ENCODE measurements around the gene PDCD10.

PDCD10 gene

GRCh38 chr3:167783781-167784180 lies 49.1 kb upstream of the PDCD10 start (continued):
- TF ChIP-seq, protein P1, sequence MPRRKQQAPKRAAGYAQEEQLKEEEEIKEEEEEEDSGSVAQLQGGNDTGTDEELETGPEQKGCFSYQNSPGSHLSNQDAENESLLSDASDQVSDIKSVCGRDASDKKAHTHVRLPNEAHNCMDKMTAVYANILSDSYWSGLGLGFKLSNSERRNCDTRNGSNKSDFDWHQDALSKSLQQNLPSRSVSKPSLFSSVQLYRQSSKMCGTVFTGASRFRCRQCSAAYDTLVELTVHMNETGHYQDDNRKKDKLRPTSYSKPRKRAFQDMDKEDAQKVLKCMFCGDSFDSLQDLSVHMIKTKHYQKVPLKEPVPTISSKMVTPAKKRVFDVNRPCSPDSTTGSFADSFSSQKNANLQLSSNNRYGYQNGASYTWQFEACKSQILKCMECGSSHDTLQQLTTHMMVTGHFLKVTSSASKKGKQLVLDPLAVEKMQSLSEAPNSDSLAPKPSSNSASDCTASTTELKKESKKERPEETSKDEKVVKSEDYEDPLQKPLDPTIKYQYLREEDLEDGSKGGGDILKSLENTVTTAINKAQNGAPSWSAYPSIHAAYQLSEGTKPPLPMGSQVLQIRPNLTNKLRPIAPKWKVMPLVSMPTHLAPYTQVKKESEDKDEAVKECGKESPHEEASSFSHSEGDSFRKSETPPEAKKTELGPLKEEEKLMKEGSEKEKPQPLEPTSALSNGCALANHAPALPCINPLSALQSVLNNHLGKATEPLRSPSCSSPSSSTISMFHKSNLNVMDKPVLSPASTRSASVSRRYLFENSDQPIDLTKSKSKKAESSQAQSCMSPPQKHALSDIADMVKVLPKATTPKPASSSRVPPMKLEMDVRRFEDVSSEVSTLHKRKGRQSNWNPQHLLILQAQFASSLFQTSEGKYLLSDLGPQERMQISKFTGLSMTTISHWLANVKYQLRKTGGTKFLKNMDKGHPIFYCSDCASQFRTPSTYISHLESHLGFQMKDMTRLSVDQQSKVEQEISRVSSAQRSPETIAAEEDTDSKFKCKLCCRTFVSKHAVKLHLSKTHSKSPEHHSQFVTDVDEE (CRISPR knock-in tag; IDR thresholded peaks at IDR 0.05): no peak
- TF ChIP-seq ZFP3 (CRISPR knock-in tag; IDR thresholded peaks at IDR 0.05) (no peak), GLIS3 (CRISPR knock-in tag; IDR thresholded peaks at IDR 0.05) (no peak), PATZ1 (CRISPR knock-in tag; IDR thresholded peaks at IDR 0.05; ENCODE audit: borderline replicate concordance) (no peak), ZFP30 (CRISPR knock-in tag; IDR thresholded peaks at IDR 0.05) (no peak)
- TF ChIP-seq, protein P2, sequence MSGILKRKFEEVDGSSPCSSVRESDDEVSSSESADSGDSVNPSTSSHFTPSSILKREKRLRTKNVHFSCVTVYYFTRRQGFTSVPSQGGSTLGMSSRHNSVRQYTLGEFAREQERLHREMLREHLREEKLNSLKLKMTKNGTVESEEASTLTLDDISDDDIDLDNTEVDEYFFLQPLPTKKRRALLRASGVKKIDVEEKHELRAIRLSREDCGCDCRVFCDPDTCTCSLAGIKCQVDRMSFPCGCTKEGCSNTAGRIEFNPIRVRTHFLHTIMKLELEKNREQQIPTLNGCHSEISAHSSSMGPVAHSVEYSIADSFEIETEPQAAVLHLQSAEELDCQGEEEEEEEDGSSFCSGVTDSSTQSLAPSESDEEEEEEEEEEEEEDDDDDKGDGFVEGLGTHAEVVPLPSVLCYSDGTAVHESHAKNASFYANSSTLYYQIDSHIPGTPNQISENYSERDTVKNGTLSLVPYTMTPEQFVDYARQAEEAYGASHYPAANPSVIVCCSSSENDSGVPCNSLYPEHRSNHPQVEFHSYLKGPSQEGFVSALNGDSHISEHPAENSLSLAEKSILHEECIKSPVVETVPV (CRISPR knock-in tag; IDR thresholded peaks at IDR 0.05): no peak

DNA sequence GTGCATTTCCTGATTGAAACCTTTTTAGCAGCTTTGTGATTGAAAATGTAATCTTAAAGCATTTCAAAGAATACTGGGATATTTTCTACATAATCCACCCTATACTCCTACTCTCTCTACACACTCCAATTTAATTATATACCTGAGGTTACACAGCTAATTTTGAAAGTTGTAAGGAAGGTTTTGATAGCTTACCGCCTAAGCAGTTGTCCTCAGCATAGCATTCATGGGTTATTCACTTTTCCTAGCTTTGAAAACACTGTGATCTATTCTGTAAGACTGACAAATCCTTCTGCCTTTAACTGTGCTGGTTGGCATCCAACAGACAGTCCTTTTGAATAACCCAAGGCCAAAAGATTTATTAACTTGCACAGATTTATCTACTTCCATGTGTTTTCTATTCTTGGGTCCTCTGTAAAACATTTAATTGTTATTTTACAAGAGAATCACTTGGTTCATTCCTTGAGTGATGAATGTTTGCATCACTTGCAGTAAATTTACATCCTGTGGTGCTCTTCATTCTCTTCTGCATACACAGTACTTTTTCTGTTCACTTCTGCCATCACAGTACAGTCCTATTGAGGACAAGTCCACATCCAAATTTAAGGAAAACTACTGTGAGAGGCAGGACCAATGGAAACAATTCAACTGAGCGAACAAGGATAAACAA lies 45.7 kb upstream of the PDCD10 start:
- ATAC-seq: no peak
- TF ChIP-seq ESRRG (CRISPR knock-in tag; IDR thresholded peaks at IDR 0.05) (no peak), ZFP30 (CRISPR knock-in tag; IDR thresholded peaks at IDR 0.05) (no peak), ZC3H10 (CRISPR knock-in tag; IDR thresholded peaks at IDR 0.05) (no peak), PPARA (CRISPR knock-in tag; IDR thresholded peaks at IDR 0.05; ENCODE audit: borderline replicate concordance) (no peak), BACH2 (CRISPR knock-in tag; IDR thresholded peaks at IDR 0.05; ENCODE audit: borderline replicate concordance) (no peak)

GRCh38 chr3:167777356-167777755 lies 42.7 kb upstream of the PDCD10 start:
- no peak for ATAC-seq
- TF ChIP-seq PATZ1 (CRISPR knock-in tag; IDR thresholded peaks at IDR 0.05; ENCODE audit: borderline replicate concordance): no peak
- no peak for TF ChIP-seq RARB (CRISPR knock-in tag; IDR thresholded peaks at IDR 0.05)
- TF ChIP-seq ZNF70 (CRISPR knock-in tag; IDR thresholded peaks at IDR 0.05): no peak
- TF ChIP-seq ISL1 (CRISPR knock-in tag; IDR thresholded peaks at IDR 0.05): no peak
- TF ChIP-seq CSDC2 (CRISPR knock-in tag; IDR thresholded peaks at IDR 0.05): no peak
- TF ChIP-seq POU6F1 (CRISPR knock-in tag; IDR thresholded peaks at IDR 0.05; ENCODE audit: borderline replicate concordance, low read depth): no peak
- TF ChIP-seq, protein P1 (CRISPR knock-in tag; IDR thresholded peaks at IDR 0.05): no peak
- TF ChIP-seq ZC3H10 (CRISPR knock-in tag; IDR thresholded peaks at IDR 0.05): no peak
- no peak for TF ChIP-seq OSR1 (CRISPR knock-in tag; IDR thresholded peaks at IDR 0.05)
- no peak for TF ChIP-seq ZFP30 (CRISPR knock-in tag; IDR thresholded peaks at IDR 0.05)
- TF ChIP-seq ESRRG (CRISPR knock-in tag; IDR thresholded peaks at IDR 0.05): no peak
- no peak for TF ChIP-seq BACH2 (CRISPR knock-in tag; IDR thresholded peaks at IDR 0.05; ENCODE audit: borderline replicate concordance)

Measured in SK-N-SH treated with all-trans-retinoic acid at 6 μM for 48 hours (cell line).